Neural cell (in vitro differentiated cells): ENCODE data around the gene MRPS26.

Experiments
- CTCF ChIP-seq: fragments of 450-650 bp; IDR thresholded peaks from 2 replicates; pipeline ENCODE4 v1.5.1; 2014; ENCODE audit warnings: antibody characterized with exemption, mild to moderate bottlenecking, moderate library complexity; ENCODE audit not compliant: poor library complexity, severe bottlenecking
- EZH2 ChIP-seq: fragments of 200-600, 300-800 bp; shearing (Covaris generic), sonication (generic); IDR thresholded peaks from 2 replicates; pipeline ENCODE4 v1.6.1; 2014; ENCODE audit warnings: antibody characterized with exemption, low read length, borderline replicate concordance, mild to moderate bottlenecking; ENCODE audit not compliant: insufficient read depth, poor library complexity, severe bottlenecking
- MXI1 ChIP-seq: fragments of 450-650 bp; conservative IDR thresholded peaks from 2 replicates; pipeline ENCODE4 v1.6.1; 2014; ENCODE audit warnings: antibody characterized with exemption, mild to moderate bottlenecking; ENCODE audit not compliant: poor library complexity, severe bottlenecking
- POLR2AphosphoS5 ChIP-seq: IDR thresholded peaks from 2 replicates; pipeline ENCODE4 v1.6.1; 2012
- REST ChIP-seq: IDR thresholded peaks from 2 replicates; pipeline ENCODE4 v1.6.1; 2012; ENCODE audit warnings: borderline replicate concordance
- SMC3 ChIP-seq: fragments of 450-650 bp; conservative IDR thresholded peaks from 2 replicates; pipeline ENCODE4 v1.6.1; 2014; ENCODE audit warnings: antibody characterized with exemption, mild to moderate bottlenecking, moderate library complexity; ENCODE audit not compliant: poor library complexity
- TAF1 ChIP-seq: IDR thresholded peaks from 2 replicates; pipeline ENCODE4 v1.6.1; 2012; ENCODE audit warnings: low read depth

- TF ChIP-seq CTCF (no peak), POLR2AphosphoS5 (no peak), MXI1 (no peak), SMC3 (no peak), TAF1 (no peak), REST (no peak), EZH2 (no peak)
Observed at GRCh38 chr20:3072530-3073250, 26.8 kb downstream of the MRPS26 start.
